Glutamatergic neuron (in vitro differentiated cells): ENCODE results near the gene SLC2A6. TPM values are rescaled to one million over a fixed set of nuclear protein-coding genes. Genes with fewer than 3 reads are reported as not detected.

Source experiments
- DNase-seq: peaks from one replicate; pipeline ENCODE4 v3.0.0; 2022
- H3K27ac Mint-ChIP-seq: one replicate; pipeline ENCODE4 v1.8.0; 2020; ENCODE audit warnings: mild to moderate bottlenecking, mixed read lengths, inconsistent platforms; ENCODE audit not compliant: unreplicated experiment
- H3K27me3 Mint-ChIP-seq: one replicate; pipeline ENCODE4 v1.8.0; 2020; ENCODE audit warnings: mild to moderate bottlenecking, moderate library complexity, mixed read lengths, inconsistent platforms; ENCODE audit not compliant: unreplicated experiment
- H3K36me3 Mint-ChIP-seq: one replicate; pipeline ENCODE4 v1.8.0; 2020; ENCODE audit warnings: mild to moderate bottlenecking, mixed read lengths, inconsistent platforms; ENCODE audit not compliant: unreplicated experiment
- H3K4me1 Mint-ChIP-seq: one replicate; pipeline ENCODE4 v1.8.0; 2020; ENCODE audit warnings: mild to moderate bottlenecking, low read depth, mixed read lengths, inconsistent platforms; ENCODE audit not compliant: unreplicated experiment
- H3K4me3 Mint-ChIP-seq: one replicate; pipeline ENCODE4 v1.8.0; 2020; ENCODE audit warnings: mild to moderate bottlenecking, mixed read lengths, inconsistent platforms; ENCODE audit not compliant: unreplicated experiment
- H3K9me3 Mint-ChIP-seq: one replicate; pipeline ENCODE4 v1.8.0; 2020; ENCODE audit warnings: mild to moderate bottlenecking, moderate library complexity, mixed read lengths, inconsistent platforms; ENCODE audit not compliant: unreplicated experiment
- total RNA-seq: library from RNA; stranded (reverse); fragmentation: NEBNext Ultra II Directional; extraction: Animal tissue kit (Norgen Biotek cat#: 25700); gene quantifications from one replicate; pipeline ENCODE4 v1.2.1, GENCODE V29; 2021; ENCODE audit not compliant: unreplicated experiment
- TF ChIP-seq, protein P1 (sequence below): fragments of 200-600 bp; sonication (generic); IDR thresholded peaks from one replicate; pipeline ENCODE4 v1.5.0; 2021; ENCODE audit not compliant: partially characterized antibody, unreplicated experiment

SLC2A6 gene
- total RNA-seq, 1 donor from 2014 or later = 104 TPM

DNA sequence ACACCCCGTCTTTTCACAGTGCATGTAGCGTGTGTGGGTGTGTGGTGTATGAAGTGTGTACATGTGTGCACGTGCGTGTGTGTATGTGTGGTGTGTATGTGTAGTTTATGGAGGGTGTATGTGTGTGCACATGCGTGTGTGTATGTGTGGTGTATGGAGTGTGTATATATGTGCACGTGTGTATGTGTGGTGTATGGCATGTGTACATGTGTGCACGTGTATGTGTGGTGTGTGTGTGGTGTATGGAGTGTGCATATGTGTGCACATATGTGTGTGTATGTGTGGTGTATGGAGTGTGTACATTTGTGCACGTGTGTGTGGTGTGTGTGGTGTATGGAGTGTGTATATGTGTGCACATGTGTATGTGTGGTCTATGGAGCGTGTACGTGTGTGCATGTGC, 32.7 kb upstream of the SLC2A6 start:
- TF ChIP-seq, protein P1, sequence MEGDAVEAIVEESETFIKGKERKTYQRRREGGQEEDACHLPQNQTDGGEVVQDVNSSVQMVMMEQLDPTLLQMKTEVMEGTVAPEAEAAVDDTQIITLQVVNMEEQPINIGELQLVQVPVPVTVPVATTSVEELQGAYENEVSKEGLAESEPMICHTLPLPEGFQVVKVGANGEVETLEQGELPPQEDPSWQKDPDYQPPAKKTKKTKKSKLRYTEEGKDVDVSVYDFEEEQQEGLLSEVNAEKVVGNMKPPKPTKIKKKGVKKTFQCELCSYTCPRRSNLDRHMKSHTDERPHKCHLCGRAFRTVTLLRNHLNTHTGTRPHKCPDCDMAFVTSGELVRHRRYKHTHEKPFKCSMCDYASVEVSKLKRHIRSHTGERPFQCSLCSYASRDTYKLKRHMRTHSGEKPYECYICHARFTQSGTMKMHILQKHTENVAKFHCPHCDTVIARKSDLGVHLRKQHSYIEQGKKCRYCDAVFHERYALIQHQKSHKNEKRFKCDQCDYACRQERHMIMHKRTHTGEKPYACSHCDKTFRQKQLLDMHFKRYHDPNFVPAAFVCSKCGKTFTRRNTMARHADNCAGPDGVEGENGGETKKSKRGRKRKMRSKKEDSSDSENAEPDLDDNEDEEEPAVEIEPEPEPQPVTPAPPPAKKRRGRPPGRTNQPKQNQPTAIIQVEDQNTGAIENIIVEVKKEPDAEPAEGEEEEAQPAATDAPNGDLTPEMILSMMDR = no peak
- no peak for DNase-seq
- H3K4me3 Mint-ChIP-seq = no peak overlapping the region
- H3K27me3 Mint-ChIP-seq = no peaks in the 10 kb centered on the region
- peaks cover 2% of the 10 kb centered on the region for H3K9me3 Mint-ChIP-seq
- H3K36me3 Mint-ChIP-seq = no peaks in the 10 kb centered on the region
- H3K27ac Mint-ChIP-seq = no peak overlapping the region
- H3K4me1 Mint-ChIP-seq = no peaks in the 10 kb centered on the region

DNA sequence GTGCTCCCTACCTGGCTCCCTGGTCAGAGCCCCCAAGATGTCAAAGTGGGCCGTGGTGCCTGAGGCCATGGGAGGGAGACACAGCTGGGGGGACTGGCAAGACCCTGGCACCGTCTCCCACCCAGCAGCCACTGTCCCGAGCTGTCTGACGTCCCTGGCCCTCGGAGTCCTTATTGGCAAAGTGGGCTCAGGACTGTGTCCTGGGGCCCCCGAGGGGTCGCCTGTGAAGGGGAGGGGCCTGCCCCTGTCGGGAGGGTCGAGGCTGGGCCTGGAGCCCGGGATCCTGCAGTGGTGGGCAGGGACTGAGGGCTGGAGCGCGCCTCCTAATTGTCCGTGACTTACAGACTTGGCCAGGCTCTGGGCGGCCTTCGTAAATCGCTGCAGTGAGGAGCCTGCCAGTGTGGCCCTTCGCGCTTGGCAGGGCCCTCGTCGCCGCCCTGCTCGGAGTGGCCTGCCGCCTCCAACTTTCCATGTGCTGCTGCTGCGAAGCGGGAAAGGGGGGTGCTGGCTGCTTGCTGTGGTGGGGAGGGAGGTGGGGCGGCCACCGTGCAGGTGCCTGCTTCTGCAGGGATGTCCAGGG, 32.1 kb upstream of the SLC2A6 start:
- Mint-ChIP-seq H3K27ac (no peak overlapping the region), H3K27me3 (no peaks in the 10 kb centered on the region), H3K36me3 (no peaks in the 10 kb centered on the region), H3K9me3 (peaks cover 2% of the 10 kb centered on the region), H3K4me3 (no peak overlapping the region), H3K4me1 (no peaks in the 10 kb centered on the region)
- TF ChIP-seq, protein P1 = no peak
- DNase-seq = no peak

DNA sequence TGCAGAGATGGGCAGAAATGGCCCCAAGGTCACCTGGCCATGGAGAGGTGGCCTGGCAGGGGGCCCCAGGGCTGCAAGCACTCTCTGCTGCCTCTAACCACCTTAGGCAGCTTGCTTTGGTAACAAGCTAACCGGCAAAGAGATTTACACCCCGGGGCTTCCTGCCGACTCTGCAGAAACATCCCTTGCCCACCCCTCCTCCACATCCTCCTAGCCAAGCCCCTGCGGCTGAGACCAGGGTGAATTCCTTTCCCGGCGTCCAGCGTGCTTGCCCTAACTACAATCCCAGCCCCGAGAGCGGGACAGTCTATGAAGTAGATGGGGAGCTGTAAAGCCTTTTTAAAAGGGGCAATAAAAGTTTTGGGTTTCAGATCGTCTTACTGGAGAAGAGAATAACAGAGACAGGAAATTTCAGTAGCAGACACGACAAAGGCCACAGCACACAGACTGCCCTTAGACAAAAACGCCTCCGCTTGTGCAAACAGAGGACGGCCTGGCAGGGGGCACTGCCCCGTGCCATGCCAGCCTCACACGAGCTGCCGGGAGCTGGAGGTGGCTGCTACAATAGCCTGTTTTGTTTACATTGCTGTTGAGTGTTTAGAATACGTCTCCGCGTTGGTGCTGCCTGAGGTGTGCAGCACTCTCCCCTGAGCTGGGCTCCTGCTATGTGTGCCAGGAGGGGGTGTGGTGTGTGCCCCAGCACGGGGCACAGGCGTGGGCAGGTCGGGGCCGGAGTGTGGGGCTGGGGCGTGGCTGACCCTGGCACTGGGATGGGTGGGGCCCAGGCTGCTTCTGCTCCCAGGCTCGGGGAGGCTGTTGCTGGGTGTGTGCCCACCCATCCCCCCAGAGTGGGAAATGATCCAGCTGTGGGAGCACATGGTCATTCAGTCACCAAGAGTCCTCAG, 30.5 kb upstream of the SLC2A6 start:
- DNase-seq = no peak
- H3K4me3 Mint-ChIP-seq = no peak overlapping the region

DNA sequence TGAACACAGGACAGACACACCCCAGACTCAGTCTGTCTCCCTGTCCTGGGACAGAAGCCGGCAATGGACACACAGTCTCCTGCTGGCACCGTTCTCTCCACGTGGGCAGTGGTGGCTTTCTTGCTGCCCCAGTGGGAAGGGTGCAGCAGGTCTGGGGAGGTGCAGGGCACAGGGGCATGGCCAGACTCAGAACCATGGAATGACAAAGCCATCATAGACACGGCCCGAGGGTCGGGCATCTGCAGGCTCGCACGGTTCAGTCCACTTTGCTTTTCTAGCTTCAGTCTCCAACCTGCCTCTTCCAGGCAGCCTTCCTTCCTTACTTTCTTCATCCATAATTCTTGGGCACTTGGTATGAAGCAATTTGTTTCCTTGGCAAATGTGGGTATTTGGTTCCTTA, 29.1 kb upstream of the SLC2A6 start:
- peaks cover 2% of the 10 kb centered on the region for H3K9me3 Mint-ChIP-seq
- DNase-seq = no peak
- no peak overlapping the region for H3K27ac Mint-ChIP-seq
- no peaks in the 10 kb centered on the region for H3K4me1 Mint-ChIP-seq
- H3K27me3 Mint-ChIP-seq = peaks cover 2% of the 10 kb centered on the region
- no peaks in the 10 kb centered on the region for H3K36me3 Mint-ChIP-seq
- no peak overlapping the region for H3K4me3 Mint-ChIP-seq
- TF ChIP-seq, protein P1 = no peak

More for the DNA sequence above, 30.5 kb upstream of the SLC2A6 start:
- TF ChIP-seq, protein P1 = no peak
- H3K27ac Mint-ChIP-seq = no peak overlapping the region
- H3K27me3 Mint-ChIP-seq = no peaks in the 10 kb centered on the region
- peaks cover 2% of the 10 kb centered on the region for H3K9me3 Mint-ChIP-seq
- no peaks in the 10 kb centered on the region for H3K36me3 Mint-ChIP-seq
- no peaks in the 10 kb centered on the region for H3K4me1 Mint-ChIP-seq
